22Rv1 (cell line): ENCODE data around the gene IQSEC3.

Source experiments
- H3K27ac ChIP-seq: fragments of 450-650 bp; 2 replicates; pipeline ENCODE4 v1.5.1; 2017
- ZFX ChIP-seq: fragments of 450-650 bp; IDR thresholded peaks from 2 replicates; pipeline ENCODE4 v1.6.1; 2017; ENCODE audit warnings: antibody characterized with exemption, borderline replicate concordance
- TF ChIP-seq, protein P1 (sequence below): fragments of 450-650 bp; IDR thresholded peaks from 2 replicates; pipeline ENCODE4 v1.5.1; 2017; ENCODE audit warnings: mild to moderate bottlenecking

The IQSEC3 gene

GRCh38 chr12:102879-103168, 36.3 kb downstream of the IQSEC3 start:
- no peak overlapping the region for H3K27ac ChIP-seq
- TF ChIP-seq, protein P1, sequence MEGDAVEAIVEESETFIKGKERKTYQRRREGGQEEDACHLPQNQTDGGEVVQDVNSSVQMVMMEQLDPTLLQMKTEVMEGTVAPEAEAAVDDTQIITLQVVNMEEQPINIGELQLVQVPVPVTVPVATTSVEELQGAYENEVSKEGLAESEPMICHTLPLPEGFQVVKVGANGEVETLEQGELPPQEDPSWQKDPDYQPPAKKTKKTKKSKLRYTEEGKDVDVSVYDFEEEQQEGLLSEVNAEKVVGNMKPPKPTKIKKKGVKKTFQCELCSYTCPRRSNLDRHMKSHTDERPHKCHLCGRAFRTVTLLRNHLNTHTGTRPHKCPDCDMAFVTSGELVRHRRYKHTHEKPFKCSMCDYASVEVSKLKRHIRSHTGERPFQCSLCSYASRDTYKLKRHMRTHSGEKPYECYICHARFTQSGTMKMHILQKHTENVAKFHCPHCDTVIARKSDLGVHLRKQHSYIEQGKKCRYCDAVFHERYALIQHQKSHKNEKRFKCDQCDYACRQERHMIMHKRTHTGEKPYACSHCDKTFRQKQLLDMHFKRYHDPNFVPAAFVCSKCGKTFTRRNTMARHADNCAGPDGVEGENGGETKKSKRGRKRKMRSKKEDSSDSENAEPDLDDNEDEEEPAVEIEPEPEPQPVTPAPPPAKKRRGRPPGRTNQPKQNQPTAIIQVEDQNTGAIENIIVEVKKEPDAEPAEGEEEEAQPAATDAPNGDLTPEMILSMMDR: no peak

DNA sequence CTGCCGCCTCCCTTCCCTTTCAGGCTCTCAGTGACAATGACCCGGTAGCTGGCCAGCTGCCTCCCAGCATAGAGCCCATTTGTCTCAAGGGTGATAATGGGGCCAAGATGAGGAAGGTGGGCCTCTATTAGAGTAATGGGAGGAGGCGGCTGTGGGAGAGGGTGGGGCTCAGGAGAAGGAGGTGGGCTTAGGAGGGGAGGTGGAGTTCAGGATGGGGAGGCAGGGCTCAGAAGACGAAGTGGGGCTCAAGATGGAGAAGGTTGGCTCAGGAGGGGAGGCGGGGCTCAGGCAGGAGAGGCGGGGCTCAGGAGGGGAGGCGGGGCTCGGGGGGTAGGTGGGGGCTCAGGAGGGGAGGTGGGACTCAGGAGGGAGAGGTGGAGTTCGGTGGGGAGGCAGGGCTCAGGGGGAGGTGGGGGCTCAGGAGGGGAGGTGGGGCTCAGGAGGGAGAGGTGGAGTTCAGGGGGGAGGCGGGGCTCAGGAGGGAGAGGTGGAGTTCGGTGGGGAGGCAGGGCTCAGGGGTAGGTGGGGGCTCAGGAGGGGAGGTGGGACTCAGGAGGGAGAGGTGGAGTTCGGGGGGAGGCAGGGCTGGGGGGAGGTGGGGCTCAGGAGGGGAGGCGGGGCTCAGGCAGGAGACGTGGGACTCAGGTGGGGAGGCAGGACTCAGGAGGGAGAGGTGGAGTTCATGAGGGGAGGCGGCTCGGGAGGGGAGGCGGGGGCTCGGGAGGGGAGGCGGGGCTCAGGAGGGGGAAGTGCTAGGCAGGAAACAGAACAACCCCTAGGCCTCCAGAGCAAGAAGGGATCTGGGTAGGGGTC, 36.8 kb downstream of the IQSEC3 start:
- TF ChIP-seq, protein P1: no peak
- no peak for TF ChIP-seq ZFX
- no peak overlapping the region for H3K27ac ChIP-seq

- TF ChIP-seq, protein P1: no peak
- no peak overlapping the region for H3K27ac ChIP-seq
Measured at GRCh38 chr12:104551-105081, 38.0 kb downstream of the IQSEC3 start.

- no peak overlapping the region for H3K27ac ChIP-seq
- TF ChIP-seq, protein P1: no peak
- TF ChIP-seq ZFX: no peak
Measured at GRCh38 chr12:105696-106095, 39.1 kb downstream of the IQSEC3 start.

DNA sequence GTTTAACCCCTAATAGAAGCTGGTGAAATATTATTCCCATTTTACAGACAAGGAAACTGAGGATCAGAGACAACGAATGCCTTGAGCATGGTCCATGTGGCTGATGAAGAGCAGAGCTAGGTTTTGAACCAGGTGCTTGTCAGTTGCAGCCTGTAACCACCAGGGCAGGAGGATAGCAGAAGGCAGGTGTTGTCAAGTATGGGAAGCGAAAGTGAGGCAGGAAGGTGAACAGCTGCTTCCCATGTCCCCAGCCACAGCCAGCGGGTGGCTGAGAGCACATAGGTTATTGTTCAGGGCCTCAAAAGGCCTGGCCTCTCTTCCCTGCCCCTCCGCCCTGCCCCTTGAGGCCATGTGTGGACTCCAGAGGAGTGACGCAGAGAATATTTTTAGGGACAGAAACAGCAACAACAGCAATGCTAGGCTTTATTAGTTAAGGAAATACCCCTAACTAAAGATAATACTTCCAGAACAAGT, 39.6 kb downstream of the IQSEC3 start:
- no peak overlapping the region for H3K27ac ChIP-seq

DNA sequence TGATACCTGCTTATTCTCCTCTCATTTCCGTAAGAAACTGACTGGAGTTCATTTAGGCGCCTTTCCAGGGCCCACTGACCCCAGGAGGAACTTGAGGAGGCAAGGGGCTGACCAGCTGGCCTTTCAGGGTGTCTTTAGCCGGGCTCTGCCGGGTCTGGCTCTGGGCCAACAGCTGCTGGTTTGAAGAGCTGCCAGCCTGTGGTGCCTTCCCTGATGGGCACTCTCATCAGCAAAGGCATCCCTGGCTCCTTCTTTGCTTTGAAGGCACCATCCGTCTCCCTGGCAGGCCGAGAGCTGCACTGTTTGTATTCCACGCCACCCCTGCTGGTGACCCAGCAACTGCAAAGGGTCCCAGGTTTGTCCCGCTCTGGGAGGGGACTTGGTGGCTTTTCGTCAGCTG, 42.0 kb downstream of the IQSEC3 start:
- TF ChIP-seq ZFX: no peak
- TF ChIP-seq, protein P1: no peak
- H3K27ac ChIP-seq: no peak overlapping the region

More for the DNA sequence above, 39.6 kb downstream of the IQSEC3 start:
- no peak for TF ChIP-seq ZFX

DNA sequence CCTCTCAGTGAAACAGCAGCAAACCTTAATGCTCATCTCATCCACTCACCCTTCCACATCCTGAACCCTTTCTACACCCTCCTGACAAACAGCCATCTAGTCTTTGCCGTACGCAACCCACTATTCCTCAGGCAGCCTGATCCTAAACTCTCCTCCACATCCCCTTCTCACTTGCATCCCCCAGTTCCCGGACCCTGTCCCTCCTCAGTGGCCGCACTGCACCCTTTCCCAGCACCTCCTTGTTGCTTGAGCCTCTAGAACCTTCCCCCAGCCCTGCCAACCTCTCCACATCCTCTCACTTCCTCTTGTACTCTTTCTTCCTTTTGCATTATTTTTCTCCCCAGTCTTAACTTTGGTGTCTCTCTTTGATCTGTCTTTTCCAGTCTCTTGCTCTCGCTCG, 42.9 kb downstream of the IQSEC3 start:
- H3K27ac ChIP-seq: no peak overlapping the region

More for the DNA sequence above, 42.9 kb downstream of the IQSEC3 start:
- TF ChIP-seq, protein P1: no peak
- TF ChIP-seq ZFX: no peak
